Sigmoid colon (tissue), 7 donors: ENCODE results near the gene HABP4. TPM values are rescaled to one million over a fixed set of nuclear protein-coding genes. Genes with fewer than 3 reads are reported as not detected.

Source experiments
- DNase-seq: peaks from one replicate; pipeline ENCODE4 v3.0.0-alpha.2; 2019
- H3K27ac ChIP-seq, 4 donors: fragments of 200-600 bp; sonication (generic); one replicate each; pipeline ENCODE4 v1.5.1; 2016 to 2019; ENCODE audit warnings: mild to moderate bottlenecking in 1 of 4
- H3K27me3 ChIP-seq, 3 donors: fragments of 200-600 bp; sonication (generic); one replicate each; pipeline ENCODE4 v1.5.1; 2019; ENCODE audit warnings: mild to moderate bottlenecking in 1 of 3
- H3K36me3 ChIP-seq, 4 donors: fragments of 200-600 bp; sonication (generic); one replicate each; pipeline ENCODE4 v1.5.1; 2016 to 2019
- H3K4me1 ChIP-seq, 4 donors: fragments of 200-600 bp; sonication (generic); one replicate each; pipeline ENCODE4 v1.5.1; 2017 to 2019
- H3K4me3 ChIP-seq, 4 donors: fragments of 200-600 bp; sonication (generic); one replicate each; pipeline ENCODE4 v1.5.1; 2017 to 2019; ENCODE audit warnings: mild to moderate bottlenecking in 2 of 4, moderate library complexity in 1 of 4
- H3K9me3 ChIP-seq, 4 donors: fragments of 200-600 bp in 3 of 4; sonication (generic) in 3 of 4; one replicate each; pipeline versions ENCODE4 v1.5.1 to v1.6.1; 2013 to 2019
- CTCF ChIP-seq, 4 experiments: fragments of 450-650 bp in 3 of 4; fragments of 200-600 bp in 1 of 4; IDR thresholded peaks; one replicate each; pipeline ENCODE4 v1.5.1; 2016 to 2019; ENCODE audit warnings: antibody characterized with exemption in 4 of 4, mild to moderate bottlenecking in 3 of 4, moderate library complexity in 2 of 4
- EP300 ChIP-seq, 4 donors: sonication (generic); formaldehyde crosslinking; IDR thresholded peaks; one replicate each; pipeline ENCODE4 v1.6.1; 2017; ENCODE audit warnings: antibody characterized with exemption in 4 of 4
- POLR2A ChIP-seq, 2 donors: fragments of 450-650 bp; IDR thresholded peaks; one replicate each; pipeline ENCODE4 v1.6.1; 2016; ENCODE audit warnings: antibody characterized with exemption in 2 of 2, mild to moderate bottlenecking in 2 of 2, moderate library complexity in 2 of 2
- POLR2AphosphoS5 ChIP-seq, 4 donors: sonication (generic); formaldehyde crosslinking; IDR thresholded peaks; one replicate each; pipeline ENCODE4 v1.6.1; 2017; ENCODE audit warnings: antibody characterized with exemption in 4 of 4
- WGBS, 2 donors: extraction: QIAGEN DNeasy Blood & Tissue Kit; methylation state at CpG; one replicate each; pipeline ENCODE4 v1.1.7; 2013; 5-methylcytosine and 5-hydroxymethylcytosine counted together
- intact Hi-C: fragments of 100-400 bp; cut with DNase I; formaldehyde crosslinking; loops from one replicate; pipeline ENCODE4 v1.15.1; 2023
- polyA plus RNA-seq, 3 donors: library from polyadenylated mRNA; stranded (reverse); fragments of 200-250 nt; gene quantifications; one replicate each; pipeline ENCODE4 v1.2.3, GENCODE V29; 2013
- total RNA-seq, 4 donors: library from RNA; depleted of rRNA; stranded (reverse); fragments of >200 nt; gene quantifications; one replicate each; pipeline ENCODE4 v1.1.0, GENCODE V29; 2016
- donor health status: healthy with polysubstance abuse.
- donor health status: Bipolar disorder and iron deficiency.
- donor health status: healthy.

HABP4 gene
- total and polyA plus RNA-seq, 7 donors: 2.5 to 23.5 (median 12.5) TPM

GRCh38 chr9:96505316-96505991 lies 55.5 kb downstream of the HABP4 start:
- WGBS, 2 donors: 93 to 94% methylated on average over 13 of the region's 13 CpGs
- H3K27ac ChIP-seq: no peak overlapping the region
- H3K4me1 ChIP-seq: no peaks in the 10 kb centered on the region
- no peaks in the 10 kb centered on the region for H3K9me3 ChIP-seq
- H3K4me3 ChIP-seq: no peak overlapping the region
- TF ChIP-seq POLR2AphosphoS5 (IDR thresholded peaks at IDR 0.05): no peak
- no peak for TF ChIP-seq EP300 (IDR thresholded peaks at IDR 0.05)
- TF ChIP-seq POLR2A (IDR thresholded peaks at IDR 0.05): no peak
- no peak for TF ChIP-seq CTCF (IDR thresholded peaks at IDR 0.05)
- DNase-seq: no peak
- H3K36me3 ChIP-seq: peaks cover 0 to 40% (median 0%) of the 10 kb centered on the region in 4 donors
- intact Hi-C loops: no loop called here
- H3K27me3 ChIP-seq: no peaks in the 10 kb centered on the region

- peaks cover 0 to 47% (median 2%) of the 10 kb centered on the region in 4 donors for H3K36me3 ChIP-seq
- WGBS, 2 donors: 92 to 93% methylated on average over 14 of the region's 14 CpGs
- H3K4me1 ChIP-seq: no peaks in the 10 kb centered on the region
- no peak overlapping the region for H3K27ac ChIP-seq
- H3K4me3 ChIP-seq: no peak overlapping the region
- TF ChIP-seq POLR2AphosphoS5 (IDR thresholded peaks at IDR 0.05): no peak
- no peak for TF ChIP-seq CTCF (IDR thresholded peaks at IDR 0.05)
- no peak for TF ChIP-seq EP300 (IDR thresholded peaks at IDR 0.05)
- no peak for TF ChIP-seq POLR2A (IDR thresholded peaks at IDR 0.05)
- no peaks in the 10 kb centered on the region for H3K27me3 ChIP-seq
- intact Hi-C loops: no loop called here
- H3K9me3 ChIP-seq: no peaks in the 10 kb centered on the region
- DNase-seq: no peak
Measured at GRCh38 chr9:96508227-96508940, 58.4 kb downstream of the HABP4 start.

GRCh38 chr9:96509026-96509425 lies 59.1 kb downstream of the HABP4 start:
- intact Hi-C loops: no loop called here
- no peak overlapping the region for H3K4me3 ChIP-seq
- 95% methylated on average over 5 of the region's 5 CpGs for WGBS, 2 donors
- H3K27me3 ChIP-seq: no peaks in the 10 kb centered on the region
- no peak for DNase-seq
- TF ChIP-seq POLR2A (IDR thresholded peaks at IDR 0.05): no peak
- TF ChIP-seq POLR2AphosphoS5 (IDR thresholded peaks at IDR 0.05): no peak
- TF ChIP-seq CTCF (IDR thresholded peaks at IDR 0.05): no peak
- no peak for TF ChIP-seq EP300 (IDR thresholded peaks at IDR 0.05)
- H3K27ac ChIP-seq: no peak overlapping the region
- H3K4me1 ChIP-seq: no peaks in the 10 kb centered on the region
- H3K36me3 ChIP-seq: peaks cover 0 to 47% (median 4%) of the 10 kb centered on the region in 4 donors
- H3K9me3 ChIP-seq: no peaks in the 10 kb centered on the region

- TF ChIP-seq CTCF (IDR thresholded peaks at IDR 0.05) (no peak), POLR2A (IDR thresholded peaks at IDR 0.05) (no peak), EP300 (IDR thresholded peaks at IDR 0.05) (no peak), POLR2AphosphoS5 (IDR thresholded peaks at IDR 0.05) (no peak)
- WGBS, 2 donors: 70 to 85% methylated on average over 2 of the region's 2 CpGs
- no peak overlapping the region for H3K27ac ChIP-seq
- no peaks in the 10 kb centered on the region for H3K27me3 ChIP-seq
- H3K4me3 ChIP-seq: no peak overlapping the region
- intact Hi-C loops: no loop called here
- peaks cover 0 to 3% (median 0%) of the 10 kb centered on the region in 4 donors for H3K4me1 ChIP-seq
- no peaks in the 10 kb centered on the region for H3K9me3 ChIP-seq
- peaks cover 0 to 52% (median 4%) of the 10 kb centered on the region in 4 donors for H3K36me3 ChIP-seq
- DNase-seq: no peak
Measured at GRCh38 chr9:96509848-96510247, 59.9 kb downstream of the HABP4 start.
